Esophagus muscularis mucosa (tissue), 4 donors: ENCODE measurements around the gene WDFY4. TPM values are rescaled to one million over a fixed set of nuclear protein-coding genes. Genes with fewer than 3 reads are reported as not detected.
A peak's percentile ranks its signal among the peaks of the same experiment; 100 is the strongest.

Experiments used
- DNase-seq: peaks from one replicate; pipeline ENCODE4 v3.0.0-alpha.2; 2017; ENCODE audit errors: extremely low spot score
- H3K27ac ChIP-seq, 4 donors: fragments of 200-600 bp; sonication (generic); replicated peaks in 1 of 4; 1 replicate in 3 of 4; 2 replicates in 1 of 4; pipeline ENCODE4 v1.5.1; 2016 to 2019; ENCODE audit warnings: mild to moderate bottlenecking in 1 of 4
- H3K27me3 ChIP-seq, 4 donors: fragments of 200-600 bp; sonication (generic); one replicate each; pipeline versions ENCODE4 v1.5.1 to v1.6.0; 2016 to 2019
- H3K36me3 ChIP-seq, 4 donors: fragments of 200-600 bp; sonication (generic); one replicate each; pipeline ENCODE4 v1.5.1; 2016 to 2019
- H3K4me1 ChIP-seq, 4 donors: fragments of 200-600 bp; sonication (generic); one replicate each; pipeline ENCODE4 v1.5.1; 2016 to 2019
- H3K4me3 ChIP-seq, 4 donors: fragments of 200-600 bp; sonication (generic); 1 replicate in 2 of 4; 2 replicates in 2 of 4; pipeline ENCODE4 v1.5.1; 2016 to 2019; ENCODE audit warnings: mild to moderate bottlenecking in 4 of 4, moderate library complexity in 1 of 4
- H3K9me3 ChIP-seq, 4 donors: fragments of 200-600 bp; sonication (generic); 1 replicate in 3 of 4; 2 replicates in 1 of 4; pipeline ENCODE4 v1.5.1; 2016 to 2019
- CTCF ChIP-seq, 3 experiments: fragments of 200-600 bp in 2 of 3; fragments of 450-650 bp in 1 of 3; sonication (generic) in 2 of 3; IDR thresholded peaks; one replicate each; pipeline ENCODE4 v1.5.1; 2017 to 2019; ENCODE audit warnings: antibody characterized with exemption in 3 of 3, mild to moderate bottlenecking in 2 of 3, moderate library complexity in 1 of 3
- EP300 ChIP-seq: sonication (generic); formaldehyde crosslinking; IDR thresholded peaks from one replicate; pipeline ENCODE4 v1.6.1; 2017; ENCODE audit warnings: antibody characterized with exemption
- POLR2A ChIP-seq: fragments of 450-650 bp; IDR thresholded peaks from one replicate; pipeline ENCODE4 v1.6.1; 2017; ENCODE audit warnings: antibody characterized with exemption, moderate library complexity, mild to moderate bottlenecking, low read depth
- POLR2AphosphoS5 ChIP-seq, 2 donors: sonication (generic); formaldehyde crosslinking; IDR thresholded peaks; one replicate each; pipeline ENCODE4 v1.6.1; 2017; ENCODE audit warnings: antibody characterized with exemption in 2 of 2
- WGBS: methylation state at CpG from one replicate; pipeline ENCODE4 v1.1.5; 2018; 5-methylcytosine and 5-hydroxymethylcytosine counted together
- intact Hi-C: fragments of 100-400 bp; cut with DNase I; formaldehyde crosslinking; loops from one replicate; pipeline ENCODE4 v1.15.1; 2023
- total RNA-seq, 4 donors: library from RNA; depleted of rRNA; stranded (reverse); fragments of >200 nt; gene quantifications; one replicate each; pipeline versions ENCODE4 v1.1.0 to v1.2.1, GENCODE V29; 2016

Gene WDFY4
- total RNA-seq, 4 donors from 2014 or later: 2.3 to 7.3 (median 5.2) TPM

GRCh38 chr10:48884179-48885045 lies 199.7 kb downstream of the WDFY4 start:
- H3K27me3 ChIP-seq: peaks cover 0 to 20% (median 0%) of the 10 kb centered on the region in 4 donors
- WGBS: 85% methylated on average over 9 of the region's 9 CpGs
- no peaks in the 10 kb centered on the region for H3K36me3 ChIP-seq
- no peaks in the 10 kb centered on the region for H3K4me1 ChIP-seq
- H3K4me3 ChIP-seq: no peak overlapping the region
- TF ChIP-seq POLR2AphosphoS5 (IDR thresholded peaks at IDR 0.05) (no peak), EP300 (no peak), CTCF (IDR thresholded peaks at IDR 0.05) (no peak), POLR2A (no peak)
- no peak overlapping the region for H3K27ac ChIP-seq
- intact Hi-C loops: no loop called here
- H3K9me3 ChIP-seq: peaks cover 0 to 6% (median 0%) of the 10 kb centered on the region in 4 donors
- peak; percentile 75 for DNase-seq

GRCh38 chr10:48885376-48885775 lies 200.7 kb downstream of the WDFY4 start:
- H3K4me3 ChIP-seq: no peak overlapping the region
- H3K36me3 ChIP-seq: no peaks in the 10 kb centered on the region
- H3K9me3 ChIP-seq: peaks cover 0 to 6% (median 0%) of the 10 kb centered on the region in 4 donors
- 38% methylated on average over 2 of the region's 2 CpGs for WGBS
- intact Hi-C loops: no loop called here
- H3K27ac ChIP-seq: no peak overlapping the region
- H3K27me3 ChIP-seq: peaks cover 0 to 12% (median 0%) of the 10 kb centered on the region in 4 donors
- H3K4me1 ChIP-seq: no peaks in the 10 kb centered on the region
- TF ChIP-seq CTCF (IDR thresholded peaks at IDR 0.05) (no peak), POLR2AphosphoS5 (IDR thresholded peaks at IDR 0.05) (no peak), EP300 (no peak), POLR2A (no peak)
- DNase-seq: peak; percentile 66

GRCh38 chr10:48887982-48888381 lies 203.3 kb downstream of the WDFY4 start:
- Histone ChIP-seq H3K27me3 (no peaks in the 10 kb centered on the region), H3K9me3 (no peaks in the 10 kb centered on the region), H3K27ac (no peak overlapping the region), H3K4me1 (no peaks in the 10 kb centered on the region), H3K4me3 (no peak overlapping the region), H3K36me3 (no peaks in the 10 kb centered on the region)
- intact Hi-C loops: no loop called here
- no peak for DNase-seq
- TF ChIP-seq POLR2A (no peak), CTCF (IDR thresholded peaks at IDR 0.05) (no peak), POLR2AphosphoS5 (IDR thresholded peaks at IDR 0.05) (no peak), EP300 (no peak)
- 80% methylated on average over 1 of the region's 1 CpG for WGBS

- Histone ChIP-seq H3K36me3 (no peaks in the 10 kb centered on the region), H3K9me3 (no peaks in the 10 kb centered on the region), H3K4me1 (peaks cover 0 to 14% (median 7%) of the 10 kb centered on the region in 4 donors), H3K27ac (no peak overlapping the region), H3K4me3 (no peak overlapping the region), H3K27me3 (no peaks in the 10 kb centered on the region)
- intact Hi-C loops: no loop called here
- no peak for DNase-seq
- TF ChIP-seq POLR2A: no peak
- TF ChIP-seq CTCF (IDR thresholded peaks at IDR 0.05): no peak
- TF ChIP-seq POLR2AphosphoS5 (IDR thresholded peaks at IDR 0.05): no peak
- no peak for TF ChIP-seq EP300
- 92% methylated on average over 11 of the region's 11 CpGs for WGBS
These were observed 206.5 kb downstream of the WDFY4 start for GRCh38 chr10:48890888-48891850.
